HS-27A (cell line): ENCODE results near the gene LRRC74A.

Experiments
- DNase-seq: peaks from one replicate; pipeline ENCODE4 v3.0.0-alpha.2; 2012; ENCODE audit warnings: low read depth, missing footprints

The LRRC74A gene

GRCh38 chr14:76826122-76826521 is at the start of gene LRRC74A:
TSS of gene LRRC74A (plus strand) at chr14:76826408. CDS start at chr14:76826698, 290 bp downstream.
- DNase-seq = no peak

- no peak for DNase-seq
These were observed 49.6 kb upstream of the LRRC74A start for GRCh38 chr14:76776428-76777251.

DNA sequence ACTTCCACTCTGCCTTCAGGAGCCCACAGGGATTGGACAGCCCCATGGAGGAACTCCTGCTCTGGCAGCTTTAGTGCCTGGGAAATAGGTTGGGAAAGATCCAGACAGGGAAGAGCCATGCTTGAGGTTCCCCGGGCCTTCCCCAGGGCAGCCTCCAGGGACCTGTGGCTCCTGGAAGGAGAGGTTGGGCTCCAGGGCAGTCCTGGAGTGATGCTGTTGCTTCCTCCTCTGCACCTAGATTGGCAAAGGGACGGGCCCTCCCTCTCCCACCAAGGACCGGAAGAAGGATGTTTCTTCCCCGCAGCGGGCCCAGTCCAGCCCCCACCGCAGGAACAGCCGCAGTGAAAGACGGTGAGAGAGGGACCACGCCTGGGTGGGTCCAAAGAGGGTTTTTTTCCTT is 48.5 kb upstream of the LRRC74A start:
- DNase-seq = no peak

DNA sequence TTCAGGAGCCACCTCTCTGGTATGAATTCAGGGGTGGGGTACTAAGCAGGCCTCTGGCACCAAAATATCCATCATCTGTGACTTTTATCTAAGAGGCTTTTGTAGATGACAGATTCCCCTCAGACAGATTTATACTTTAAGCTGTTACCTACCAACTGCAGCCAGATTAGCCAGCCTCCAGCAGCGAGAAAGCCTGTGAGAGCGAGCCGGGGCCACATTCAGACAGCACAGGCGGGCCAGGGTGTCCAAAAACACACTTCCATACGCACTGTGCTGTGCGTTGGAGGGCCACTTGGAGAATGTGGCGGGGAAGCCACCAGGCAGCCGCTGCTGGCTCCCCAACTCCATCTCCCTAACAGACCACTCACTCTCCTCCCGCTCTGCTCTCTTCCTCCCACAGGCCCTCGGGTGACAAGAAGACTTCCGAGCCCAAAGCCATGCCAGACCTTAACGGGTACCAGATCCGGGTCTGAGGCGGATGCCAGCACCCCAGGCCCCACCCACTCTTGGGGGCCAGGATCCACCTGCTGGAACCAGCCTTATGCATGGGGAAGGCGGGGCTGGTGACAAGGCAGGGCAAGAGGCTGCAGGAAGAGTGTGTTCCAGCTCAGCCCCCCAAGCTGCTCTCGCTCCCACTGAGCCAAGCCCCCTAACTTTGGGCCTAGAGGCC is 47.5 kb upstream of the LRRC74A start:
- DNase-seq = no peak

DNA sequence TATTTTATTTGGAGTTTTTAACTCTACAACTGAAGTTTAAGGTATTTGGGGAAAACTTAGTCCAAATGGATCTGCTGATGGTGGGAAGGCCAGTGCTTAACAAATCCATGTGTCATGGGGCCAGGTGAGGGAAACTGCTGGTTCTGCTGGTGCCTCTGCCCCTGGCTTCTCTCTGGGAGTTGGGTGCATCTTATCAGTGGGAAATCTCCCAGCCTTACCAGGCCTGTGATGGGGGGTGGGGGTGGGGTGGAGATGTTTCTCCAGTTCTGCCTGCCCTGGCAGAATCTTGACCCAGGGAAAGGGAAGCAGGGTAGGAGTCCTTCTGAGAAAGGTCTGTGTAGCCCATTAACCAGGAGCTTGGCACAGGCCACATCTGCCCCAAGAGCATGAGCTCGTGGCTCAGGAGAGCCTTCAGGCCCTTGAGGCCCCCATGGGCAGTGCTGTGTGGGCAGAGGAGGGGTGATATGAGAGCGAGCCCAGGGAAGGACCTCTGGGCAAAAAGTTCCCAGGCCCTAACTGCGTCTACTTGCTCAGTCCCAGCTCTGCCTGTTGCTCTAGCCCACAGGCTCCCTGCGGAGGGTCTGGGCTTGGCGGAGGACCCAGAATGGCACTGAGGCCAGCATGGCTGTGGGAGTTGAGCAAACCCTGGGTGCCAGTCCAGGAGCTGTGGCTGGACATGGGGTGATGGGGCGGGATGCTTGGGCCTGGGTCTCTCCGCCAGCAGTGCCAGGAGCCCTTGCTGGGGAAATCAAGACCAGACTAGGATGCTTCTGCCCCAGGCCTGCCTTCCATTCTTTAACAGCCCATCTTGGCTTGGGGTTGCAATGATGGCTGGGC is 46.8 kb upstream of the LRRC74A start:
- no peak for DNase-seq

- no peak for DNase-seq
These were observed 46.2 kb upstream of the LRRC74A start for GRCh38 chr14:76780058-76780345.

DNA sequence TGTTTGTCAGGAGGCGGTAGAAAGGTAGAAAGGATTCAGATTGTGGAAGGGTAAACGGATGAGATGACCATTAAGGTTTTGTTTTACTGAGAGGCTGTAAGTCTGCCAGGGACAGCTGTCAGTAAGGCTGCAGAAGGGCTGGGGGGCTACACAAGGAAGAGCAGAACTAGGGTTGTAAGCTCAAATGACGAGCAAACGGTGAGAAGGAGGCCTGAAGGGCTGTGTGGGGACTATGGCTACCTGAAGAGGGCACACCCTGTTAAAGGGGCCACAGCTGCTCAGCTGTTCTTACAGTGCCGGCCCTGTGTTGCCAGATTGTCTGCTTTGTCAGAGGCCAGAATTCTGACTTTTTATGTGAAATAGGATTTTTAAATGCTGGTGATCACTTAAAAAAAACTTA is 45.8 kb upstream of the LRRC74A start:
- DNase-seq = no peak

GRCh38 chr14:76780875-76781647 is 45.1 kb upstream of the LRRC74A start:
- DNase-seq = no peak

DNA sequence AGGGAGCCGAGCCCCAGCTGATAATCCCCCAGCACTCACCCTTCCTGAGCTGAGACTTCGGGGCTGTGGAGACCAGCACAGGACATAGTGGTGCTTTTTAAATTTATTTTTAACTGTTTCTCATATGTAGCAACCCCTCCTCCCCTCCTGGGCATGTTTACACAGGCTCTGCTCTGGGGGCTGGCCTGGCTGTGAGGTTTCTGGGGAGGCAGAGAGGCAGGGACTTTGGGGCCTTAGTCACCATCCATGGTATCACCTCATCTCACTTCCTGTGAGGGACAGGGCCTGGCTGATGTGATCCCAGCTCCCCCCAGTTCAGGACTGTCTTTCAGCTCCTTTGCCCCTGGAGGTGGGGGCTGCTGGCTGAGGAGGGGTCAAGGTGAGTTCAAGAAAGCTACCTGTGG is 44.6 kb upstream of the LRRC74A start:
- DNase-seq = no peak

- no peak for DNase-seq
These were observed 43.9 kb upstream of the LRRC74A start for GRCh38 chr14:76782115-76782884.

DNA sequence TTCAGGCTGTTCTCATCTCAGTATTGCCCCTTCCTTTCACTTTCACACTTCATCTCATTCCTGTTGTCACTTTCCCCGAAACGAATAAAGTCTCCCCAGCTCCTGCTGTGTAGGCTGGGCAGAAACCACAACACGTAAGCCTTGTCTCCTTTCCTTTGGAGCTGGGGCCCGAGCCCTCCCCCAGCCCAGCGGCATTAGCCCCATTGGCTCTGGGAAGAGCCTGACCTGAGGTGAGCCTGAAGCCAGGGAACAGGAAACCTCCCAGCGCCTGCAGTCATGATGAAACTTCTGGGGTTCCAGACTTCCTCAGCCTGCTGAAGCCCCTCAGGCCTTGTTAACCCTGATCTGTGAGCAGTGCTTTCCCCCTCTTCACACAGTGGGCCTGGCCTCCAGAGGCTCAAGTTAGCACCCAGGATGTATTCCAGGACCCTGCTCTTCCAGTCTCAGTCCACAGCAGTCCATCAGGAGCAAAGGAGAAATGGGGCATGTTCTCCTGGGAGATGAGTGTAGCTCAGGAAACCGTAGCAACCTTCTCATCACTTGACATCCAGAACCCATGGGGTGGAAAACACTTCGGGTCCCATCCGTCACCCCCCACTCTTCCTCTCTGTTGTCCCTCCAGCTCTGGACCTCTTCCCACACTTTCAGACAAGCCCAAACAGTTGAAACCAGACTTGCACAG is 43.2 kb upstream of the LRRC74A start:
- DNase-seq = no peak

DNA sequence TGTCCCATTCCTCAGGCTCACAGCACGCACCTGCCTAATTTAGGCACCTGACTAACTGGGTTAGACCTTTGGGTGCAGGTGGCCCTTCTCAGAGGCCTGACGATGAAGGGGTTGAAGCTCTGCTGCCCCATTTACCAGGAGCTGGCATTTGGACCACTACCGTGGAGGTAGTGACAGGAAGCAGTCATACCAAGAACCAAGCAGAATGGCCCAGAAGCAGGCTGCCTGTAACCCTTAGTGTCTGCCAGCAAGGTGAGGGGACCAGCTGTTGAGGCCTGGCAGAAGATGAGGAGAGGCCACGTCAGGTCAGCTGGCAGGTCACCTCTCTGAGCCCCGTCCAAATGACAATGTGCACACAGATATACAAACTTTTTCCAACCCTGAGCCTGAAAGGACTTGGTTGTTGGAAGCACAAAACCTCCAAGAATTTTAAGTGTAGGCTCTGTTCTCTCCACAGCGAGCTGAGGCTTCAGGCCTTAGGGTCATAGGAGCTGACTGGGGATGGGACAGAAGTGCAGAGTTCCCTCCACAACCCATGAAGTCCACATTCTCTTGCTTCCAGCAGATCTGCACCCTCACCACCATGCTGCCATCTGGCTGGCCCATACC is 41.8 kb upstream of the LRRC74A start:
- DNase-seq = no peak

- DNase-seq = peak; percentile 8
These were observed 41.3 kb upstream of the LRRC74A start for GRCh38 chr14:76784881-76785280.

DNA sequence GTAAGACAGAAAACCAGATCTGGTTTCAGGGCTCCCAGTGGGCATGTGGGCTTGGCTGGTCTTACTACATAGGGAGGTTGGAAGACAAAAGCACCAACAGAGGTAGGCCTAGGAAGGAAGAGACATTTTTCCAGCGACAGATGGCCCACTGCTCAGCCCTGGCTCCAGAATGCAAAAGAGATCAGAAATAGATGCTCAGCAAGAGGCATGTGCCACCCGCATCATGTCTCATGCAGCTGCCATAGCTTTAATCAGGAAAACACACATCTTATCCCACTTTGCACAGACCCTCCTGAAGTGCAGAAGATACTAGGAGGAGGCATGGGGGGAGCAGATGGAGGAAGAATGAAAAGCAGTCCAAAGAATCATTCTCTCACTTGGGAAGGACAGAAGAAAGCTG is 39.6 kb upstream of the LRRC74A start:
- DNase-seq = no peak

GRCh38 chr14:76792422-76792821 is 33.8 kb upstream of the LRRC74A start:
- no peak for DNase-seq

- no peak for DNase-seq
These were observed 32.9 kb upstream of the LRRC74A start for GRCh38 chr14:76793324-76793723.

GRCh38 chr14:76793956-76794355 is 32.3 kb upstream of the LRRC74A start:
- no peak for DNase-seq

- DNase-seq = no peak
These were observed 19.8 kb upstream of the LRRC74A start for GRCh38 chr14:76806446-76806845.

- no peak for DNase-seq
These were observed 18.2 kb upstream of the LRRC74A start for GRCh38 chr14:76808011-76808410.

- no peak for DNase-seq
These were observed 17.2 kb upstream of the LRRC74A start for GRCh38 chr14:76808990-76809389.
